Measurements from ENCODE around the gene MYO3B. TPM values are rescaled to one million over a fixed set of nuclear protein-coding genes. Genes with fewer than 3 reads are reported as not detected.

The MYO3B gene
- total RNA-seq, 1 experiment from 2014 or later, result 0.52 TPM

DNA sequence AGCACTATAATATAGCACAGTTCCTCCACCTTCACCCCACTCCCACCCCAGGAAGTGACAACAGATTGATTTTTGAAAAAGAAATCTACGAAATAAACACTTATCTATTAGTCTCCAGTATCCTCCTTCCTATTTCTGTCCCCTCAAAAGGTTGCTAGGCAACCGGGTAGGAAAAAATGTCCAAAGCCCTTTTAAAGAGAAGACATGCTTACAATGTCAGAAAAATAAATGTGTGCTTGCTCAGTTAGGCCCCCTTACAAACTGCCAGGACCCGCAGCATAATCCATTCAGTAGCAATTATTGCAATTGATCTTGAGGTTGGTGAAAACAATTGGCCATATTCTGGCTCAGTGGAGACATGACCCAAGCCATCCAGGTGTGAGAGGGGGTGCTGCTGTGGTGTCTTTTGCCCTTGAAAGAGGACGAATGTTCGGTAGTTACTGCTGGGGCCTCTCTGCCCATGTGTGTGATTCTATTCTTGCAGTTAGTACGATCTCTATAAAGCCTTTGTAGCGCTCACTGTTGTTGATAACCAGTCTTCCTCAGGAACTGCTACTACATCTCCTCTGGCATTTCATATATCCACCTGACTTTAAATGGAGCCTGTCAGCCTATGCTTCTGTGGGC, 144.3 kb downstream of the MYO3B start:
- ChIA-PET POLR2A (ENCODE audit: low non-redundant PET) (no interaction called here), CTCF (no interaction called here)
- BruUV-seq (replicated peaks), result no TSS peak
- TF ChIP-seq EZH2 (IDR thresholded peaks at IDR 0.05; ENCODE audit: borderline replicate concordance, low read depth, low read length, poor library complexity, severe bottlenecking), result no peak
- TF ChIP-seq, protein P1, sequence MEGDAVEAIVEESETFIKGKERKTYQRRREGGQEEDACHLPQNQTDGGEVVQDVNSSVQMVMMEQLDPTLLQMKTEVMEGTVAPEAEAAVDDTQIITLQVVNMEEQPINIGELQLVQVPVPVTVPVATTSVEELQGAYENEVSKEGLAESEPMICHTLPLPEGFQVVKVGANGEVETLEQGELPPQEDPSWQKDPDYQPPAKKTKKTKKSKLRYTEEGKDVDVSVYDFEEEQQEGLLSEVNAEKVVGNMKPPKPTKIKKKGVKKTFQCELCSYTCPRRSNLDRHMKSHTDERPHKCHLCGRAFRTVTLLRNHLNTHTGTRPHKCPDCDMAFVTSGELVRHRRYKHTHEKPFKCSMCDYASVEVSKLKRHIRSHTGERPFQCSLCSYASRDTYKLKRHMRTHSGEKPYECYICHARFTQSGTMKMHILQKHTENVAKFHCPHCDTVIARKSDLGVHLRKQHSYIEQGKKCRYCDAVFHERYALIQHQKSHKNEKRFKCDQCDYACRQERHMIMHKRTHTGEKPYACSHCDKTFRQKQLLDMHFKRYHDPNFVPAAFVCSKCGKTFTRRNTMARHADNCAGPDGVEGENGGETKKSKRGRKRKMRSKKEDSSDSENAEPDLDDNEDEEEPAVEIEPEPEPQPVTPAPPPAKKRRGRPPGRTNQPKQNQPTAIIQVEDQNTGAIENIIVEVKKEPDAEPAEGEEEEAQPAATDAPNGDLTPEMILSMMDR (conservative IDR thresholded peaks at IDR 0.05; ENCODE audit: low read depth, low read length), result no peak
- intact Hi-C loops (cut with micrococcal nuclease; ENCODE audit: unreplicated experiment), result loop anchor here (5.0 kb wide), 1 partner anchor 85 kb away; no protein-coding TSS in a partner anchor
- Histone ChIP-seq H3K27ac (ENCODE audit: low read depth, low read length, poor library complexity, severe bottlenecking) (no peak overlapping the region), H3K27me3 (replicated peaks; ENCODE audit: insufficient read depth, low read depth, low read length, poor library complexity) (no peaks in the 10 kb centered on the region), H3K9me3 (ENCODE audit: low read depth, low read length, poor library complexity, severe bottlenecking) (peaks cover 5% of the 10 kb centered on the region), H3K36me3 (ENCODE audit: insufficient read depth, low read length, poor library complexity, severe bottlenecking) (no peaks in the 10 kb centered on the region), H3K4me1 (ENCODE audit: insufficient read depth, low read length, poor library complexity, severe bottlenecking) (no peaks in the 10 kb centered on the region), H3K4me3 (ENCODE audit: low read depth, low read length, poor library complexity, severe bottlenecking) (no peak overlapping the region)
- no peak for DNase-seq (ENCODE audit: low spot score)

DNA sequence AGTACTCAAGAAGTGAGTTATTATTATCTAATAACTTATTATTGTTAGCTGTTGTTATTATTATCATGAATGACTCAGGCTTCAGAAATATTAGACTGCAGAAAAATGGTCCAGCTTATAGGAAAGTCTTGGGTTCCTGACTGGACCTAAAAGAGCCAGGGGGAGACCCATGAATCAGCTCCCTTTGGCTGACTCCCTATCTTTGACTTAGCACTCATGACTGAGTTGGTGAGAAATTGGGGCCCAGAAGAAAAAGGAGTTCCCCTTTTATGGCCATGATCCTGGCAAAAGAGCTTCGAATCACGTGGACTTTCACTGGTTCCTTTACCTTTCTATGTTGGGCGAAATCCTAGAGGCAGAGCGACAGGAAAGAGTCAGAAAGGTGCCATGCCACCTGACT, 145.8 kb downstream of the MYO3B start:
- H3K9me3 ChIP-seq (ENCODE audit: low read depth, low read length, poor library complexity, severe bottlenecking), result peaks cover 5% of the 10 kb centered on the region
- no peaks in the 10 kb centered on the region for H3K36me3 ChIP-seq (ENCODE audit: insufficient read depth, low read length, poor library complexity, severe bottlenecking)
- no peaks in the 10 kb centered on the region for H3K27me3 ChIP-seq (replicated peaks; ENCODE audit: insufficient read depth, low read depth, low read length, poor library complexity)
- DNase-seq (ENCODE audit: low spot score), result no peak
- intact Hi-C loops (cut with micrococcal nuclease; ENCODE audit: unreplicated experiment), result loop anchor here (1.0 to 5.0 kb wide), 3 partner anchors 37 to 489 kb away; no protein-coding TSS in a partner anchor
- H3K4me1 ChIP-seq (ENCODE audit: insufficient read depth, low read length, poor library complexity, severe bottlenecking), result no peaks in the 10 kb centered on the region
- no peak for TF ChIP-seq EZH2 (IDR thresholded peaks at IDR 0.05; ENCODE audit: borderline replicate concordance, low read depth, low read length, poor library complexity, severe bottlenecking)
- TF ChIP-seq, protein P1 (conservative IDR thresholded peaks at IDR 0.05; ENCODE audit: low read depth, low read length), result no peak
- ChIA-PET CTCF (interaction anchor here (0.8 to 1.4 kb wide), 2 partner anchors 46 to 492 kb away, joined by 4 to 5 read pairs; partner anchors contain the start of gene GAD1), POLR2A (ENCODE audit: low non-redundant PET) (no interaction called here)
- H3K4me3 ChIP-seq (ENCODE audit: low read depth, low read length, poor library complexity, severe bottlenecking), result no peak overlapping the region
- no TSS peak for BruUV-seq (replicated peaks)
- H3K27ac ChIP-seq (ENCODE audit: low read depth, low read length, poor library complexity, severe bottlenecking), result no peak overlapping the region

DNA sequence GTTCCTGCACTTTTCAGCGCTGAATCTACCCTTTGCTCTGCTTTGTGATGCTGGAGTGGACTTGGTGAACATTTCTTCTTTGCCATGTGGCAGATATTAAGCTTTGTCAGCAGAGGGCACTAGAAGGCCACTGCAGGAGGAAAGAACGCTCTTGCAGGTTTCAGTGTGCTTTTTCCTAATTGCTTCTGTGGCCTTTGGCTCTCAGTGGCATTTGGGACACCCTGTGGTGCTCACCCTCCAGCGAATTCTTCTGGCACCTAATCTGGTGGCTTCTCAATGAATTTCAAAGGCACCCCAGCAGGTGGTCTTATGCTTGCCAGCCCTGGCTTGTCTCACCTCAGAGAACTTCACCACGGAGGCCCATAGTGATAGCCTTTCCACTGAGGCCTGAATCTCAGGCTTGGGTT, 146.7 kb downstream of the MYO3B start:
- Histone ChIP-seq H3K27me3 (replicated peaks; ENCODE audit: insufficient read depth, low read depth, low read length, poor library complexity) (no peaks in the 10 kb centered on the region), H3K4me3 (ENCODE audit: low read depth, low read length, poor library complexity, severe bottlenecking) (no peak overlapping the region), H3K36me3 (ENCODE audit: insufficient read depth, low read length, poor library complexity, severe bottlenecking) (no peaks in the 10 kb centered on the region), H3K4me1 (ENCODE audit: insufficient read depth, low read length, poor library complexity, severe bottlenecking) (no peaks in the 10 kb centered on the region), H3K9me3 (ENCODE audit: low read depth, low read length, poor library complexity, severe bottlenecking) (peaks cover 5% of the 10 kb centered on the region), H3K27ac (ENCODE audit: low read depth, low read length, poor library complexity, severe bottlenecking) (no peak overlapping the region)
- DNase-seq (ENCODE audit: low spot score), result peak; percentile 74
- no peak for TF ChIP-seq EZH2 (IDR thresholded peaks at IDR 0.05; ENCODE audit: borderline replicate concordance, low read depth, low read length, poor library complexity, severe bottlenecking)
- TF ChIP-seq, protein P1 (conservative IDR thresholded peaks at IDR 0.05; ENCODE audit: low read depth, low read length), result peak; percentile 84
- BruUV-seq (replicated peaks), result no TSS peak
- intact Hi-C loops (cut with micrococcal nuclease; ENCODE audit: unreplicated experiment), result loop anchor here (1.0 to 5.0 kb wide), 3 partner anchors 36 to 488 kb away; no protein-coding TSS in a partner anchor
- POLR2A ChIA-PET (ENCODE audit: low non-redundant PET), result no interaction called here
- CTCF ChIA-PET, result interaction anchor here (0.6 to 1.4 kb wide), 5 partner anchors 33 to 494 kb away, joined by 3 to 5 read pairs (median 4); partner anchors contain the start of gene GAD1
